IMR-90 (cell line): ENCODE data around the gene SLC44A1.

ENCODE experiments used
- BHLHE40 ChIP-seq: fragments of 150-350 bp; IDR thresholded peaks from 2 replicates; pipeline ENCODE4 v1.6.1; 2016; ENCODE audit warnings: mild to moderate bottlenecking, low read depth, low read length
- CEBPB ChIP-seq: IDR thresholded peaks from 2 replicates; pipeline ENCODE4 v1.6.1; 2012; ENCODE audit warnings: low read depth, low read length, improper control_type of control experiment
- CTCF ChIP-seq: conservative IDR thresholded peaks from 2 replicates; pipeline ENCODE4 v1.5.1; 2012; ENCODE audit warnings: mild to moderate bottlenecking, low read depth, low read length, improper control_type of control experiment
- FOS ChIP-seq: fragments of 150-350 bp; IDR thresholded peaks from 2 replicates; pipeline ENCODE4 v1.6.1; 2016; ENCODE audit warnings: low read depth, low read length
- MAFK ChIP-seq: IDR thresholded peaks from 2 replicates; pipeline ENCODE4 v1.6.1; 2012; ENCODE audit warnings: low read depth, low read length, improper control_type of control experiment
- MAZ ChIP-seq: IDR thresholded peaks from 2 replicates; pipeline ENCODE4 v1.6.1; 2012; ENCODE audit warnings: low read depth, mild to moderate bottlenecking, low read length, improper control_type of control experiment, moderate library complexity, borderline replicate concordance
- MXI1 ChIP-seq: IDR thresholded peaks from 2 replicates; pipeline ENCODE4 v1.6.1; 2012; ENCODE audit warnings: low read depth, mild to moderate bottlenecking, low read length, moderate library complexity, borderline replicate concordance
- NFE2L2 ChIP-seq: fragments of 150-350 bp; IDR thresholded peaks from 2 replicates; pipeline ENCODE4 v1.6.1; 2016; ENCODE audit warnings: low read depth, mild to moderate bottlenecking, low read length
- POLR2A ChIP-seq: IDR thresholded peaks from 2 replicates; pipeline ENCODE4 v1.6.1; 2012; ENCODE audit warnings: mild to moderate bottlenecking, low read depth, low read length
- RAD21 ChIP-seq: IDR thresholded peaks from 2 replicates; pipeline ENCODE4 v1.6.1; 2012; ENCODE audit warnings: low read length, improper control_type of control experiment
- RCOR1 ChIP-seq: IDR thresholded peaks from 2 replicates; pipeline ENCODE4 v1.6.1; 2012; ENCODE audit warnings: mild to moderate bottlenecking, low read length, improper control_type of control experiment; ENCODE audit not compliant: insufficient replicate concordance
- RFX5 ChIP-seq: IDR thresholded peaks from 2 replicates; pipeline ENCODE4 v1.8.0; 2012; ENCODE audit warnings: low read depth, mild to moderate bottlenecking, low read length, moderate library complexity
- SMC3 ChIP-seq: fragments of 150-350 bp; IDR thresholded peaks from 2 replicates; pipeline ENCODE4 v1.6.1; 2016; ENCODE audit warnings: low read depth, mild to moderate bottlenecking, antibody characterized with exemption, low read length, moderate library complexity
- TF ChIP-seq, protein P1 (sequence below): fragments of 150-350 bp; IDR thresholded peaks from 2 replicates; pipeline ENCODE4 v1.6.1; 2017; ENCODE audit warnings: mild to moderate bottlenecking, antibody characterized with exemption, low read length, low read depth

GRCh38 chr9:105416840-105417239 lies 172.4 kb downstream of the SLC44A1 start:
- TF ChIP-seq CTCF: no peak
- TF ChIP-seq POLR2A: no peak
- TF ChIP-seq, protein P1, sequence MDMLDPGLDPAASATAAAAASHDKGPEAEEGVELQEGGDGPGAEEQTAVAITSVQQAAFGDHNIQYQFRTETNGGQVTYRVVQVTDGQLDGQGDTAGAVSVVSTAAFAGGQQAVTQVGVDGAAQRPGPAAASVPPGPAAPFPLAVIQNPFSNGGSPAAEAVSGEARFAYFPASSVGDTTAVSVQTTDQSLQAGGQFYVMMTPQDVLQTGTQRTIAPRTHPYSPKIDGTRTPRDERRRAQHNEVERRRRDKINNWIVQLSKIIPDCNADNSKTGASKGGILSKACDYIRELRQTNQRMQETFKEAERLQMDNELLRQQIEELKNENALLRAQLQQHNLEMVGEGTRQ: no peak
- no peak for TF ChIP-seq RAD21
- TF ChIP-seq NFE2L2: no peak
- TF ChIP-seq MAZ: no peak
- no peak for TF ChIP-seq SMC3
- no peak for TF ChIP-seq RCOR1
- TF ChIP-seq RFX5: no peak
- no peak for TF ChIP-seq FOS
- TF ChIP-seq MAFK: no peak
- no peak for TF ChIP-seq BHLHE40
- TF ChIP-seq MXI1: no peak
- no peak for TF ChIP-seq CEBPB
